HepG2 (cell line): ENCODE data around the gene FOXA1. TPM values are rescaled to one million over a fixed set of nuclear protein-coding genes. Genes with fewer than 3 reads are reported as not detected.

Experiments
- DNMT3B ChIP-seq: conservative IDR thresholded peaks from 2 replicates; pipeline ENCODE4 v1.6.1; 2016; ENCODE audit warnings: missing biosample characterization, control low read depth
- KDM5A ChIP-seq: fragments of 200-600 bp; sonication (generic); IDR thresholded peaks from 2 replicates; pipeline ENCODE4 v1.7.0; 2018; ENCODE audit warnings: antibody characterized with exemption, mild to moderate bottlenecking, low read length, borderline replicate concordance
- MTF2 ChIP-seq: sonication (generic); formaldehyde crosslinking; IDR thresholded peaks from 2 replicates; pipeline ENCODE4 v1.5.0; 2020; ENCODE audit warnings: missing genetic modification reagents, borderline replicate concordance
- NFE2L2 ChIP-seq: fragments of 150-350 bp; IDR thresholded peaks from 2 replicates; pipeline ENCODE4 v1.6.1; 2014; ENCODE audit warnings: low read length
- RFX5 ChIP-seq: IDR thresholded peaks from 2 replicates; pipeline ENCODE4 v1.6.1; 2011; ENCODE audit warnings: low read depth, low read length, improper control_type of control experiment
- ZKSCAN8 ChIP-seq: IDR thresholded peaks from 2 replicates; pipeline ENCODE4 v1.6.1; 2016; ENCODE audit warnings: borderline replicate concordance, missing genetic modification reagents, missing compliant biosample characterization
- ZNF367 ChIP-seq: sonication (generic); formaldehyde crosslinking; IDR thresholded peaks from 2 replicates; pipeline ENCODE4 v1.4.0; 2020; ENCODE audit warnings: missing genetic modification reagents, borderline replicate concordance
- ZNF747 ChIP-seq: sonication (generic); formaldehyde crosslinking; IDR thresholded peaks from 2 replicates; pipeline ENCODE4 v1.8.1; 2023; ENCODE audit warnings: missing genetic modification reagents, mild to moderate bottlenecking, borderline replicate concordance
- ZNF775 ChIP-seq: sonication (generic); formaldehyde crosslinking; IDR thresholded peaks from 2 replicates; pipeline ENCODE4 v1.4.0; 2020; ENCODE audit warnings: missing genetic modification reagents, mild to moderate bottlenecking, moderate library complexity, borderline replicate concordance
- ZNF878 ChIP-seq: sonication (generic); formaldehyde crosslinking; IDR thresholded peaks from 2 replicates; pipeline ENCODE4 v1.8.1; 2023; ENCODE audit warnings: mild to moderate bottlenecking, missing genetic modification reagents, moderate library complexity
- polyA plus RNA-seq, 8 experiments: library from polyadenylated mRNA; depleted of rRNA in 3 of 8; stranded (reverse) in 7 of 8; unstranded in 1 of 8; fragments of >200 nt; fragmentation: Illumina TruSeq in 4 of 8; extraction: Trizol in 4 of 8; gene quantifications; 2 replicates each; pipeline versions ENCODE4 v1.2.1 to v1.2.3, GENCODE V29; 2011 to 2016; ENCODE audit warnings: low read depth in 4 of 8, missing spikeins in 1 of 8, mixed read lengths in 1 of 8; ENCODE audit not compliant: insufficient read depth in 1 of 8
- total RNA-seq, 5 experiments: library from RNA; depleted of rRNA; stranded (reverse); fragments of >200 nt; fragmentation: Illumina TruSeq; extraction: Trizol; gene quantifications; 2 replicates each; pipeline ENCODE4 v1.2.3, GENCODE V29; 2016; ENCODE audit warnings: low read depth in 1 of 5
- TF ChIP-seq, protein P1 (sequence below): sonication (generic); formaldehyde crosslinking; IDR thresholded peaks from one replicate; pipeline ENCODE4 v1.5.1; 2020; ENCODE audit warnings: mild to moderate bottlenecking, missing genetic modification reagents; ENCODE audit errors: not compliant biosample characterization
- TF ChIP-seq, protein P2 (sequence below): IDR thresholded peaks from 2 replicates; pipeline ENCODE4 v1.6.1; 2016; ENCODE audit warnings: low read depth, control low read depth
- TF ChIP-seq, protein P3 (sequence below): sonication (generic); formaldehyde crosslinking; IDR thresholded peaks from 2 replicates; pipeline ENCODE4 v1.5.0; 2020; ENCODE audit warnings: mild to moderate bottlenecking, missing genetic modification reagents

Gene FOXA1
- total and polyA plus RNA-seq, 2 of the 13 experiments (the other 11 are each of a cell fraction or from before 2014, with no cell fraction given), result 43.4 to 58.6 TPM

DNA sequence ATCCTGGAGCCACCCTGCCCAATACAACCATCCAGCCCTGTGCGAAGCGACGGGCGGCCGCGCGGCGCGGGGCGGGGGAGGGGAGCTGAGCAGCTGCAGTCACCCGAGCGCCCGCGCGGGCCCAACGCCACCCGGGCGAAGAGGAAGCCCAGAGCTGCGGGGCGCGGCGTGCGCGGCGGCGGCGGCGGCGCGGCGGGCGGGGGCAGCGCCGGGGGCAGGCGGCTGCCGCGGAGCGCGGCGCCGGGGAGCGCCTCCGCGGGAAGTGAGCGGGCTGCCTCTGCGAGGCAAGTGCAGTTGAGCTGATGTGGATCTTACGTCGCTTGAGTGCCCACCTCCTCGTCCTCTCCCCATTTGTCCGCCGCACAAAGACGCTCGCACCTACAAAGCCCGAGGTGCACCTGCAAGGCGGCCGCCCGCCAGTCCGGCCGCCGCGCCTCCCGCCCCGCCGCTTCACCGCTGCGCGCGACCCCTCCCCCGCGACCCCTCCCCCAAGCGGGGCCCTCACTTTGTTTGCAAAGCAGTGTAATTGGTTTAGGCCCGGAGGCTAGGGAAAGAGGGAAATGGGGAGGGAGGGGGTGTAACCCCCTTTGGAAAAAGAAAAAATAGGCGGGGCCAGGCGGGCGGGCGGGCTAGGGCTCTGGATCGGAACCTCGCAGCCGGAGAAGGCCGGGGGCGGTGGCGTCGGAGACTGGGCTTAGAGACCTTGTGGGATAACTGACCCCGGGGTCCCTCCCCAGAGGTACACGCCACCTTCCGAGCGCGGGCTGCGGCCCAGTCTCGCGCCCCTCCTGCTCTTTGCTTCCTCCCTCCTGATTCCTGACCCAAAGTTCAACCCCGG is at the start of gene FOXA1, which contains the start of gene TTC6 (continued):
- TF ChIP-seq, protein P1, sequence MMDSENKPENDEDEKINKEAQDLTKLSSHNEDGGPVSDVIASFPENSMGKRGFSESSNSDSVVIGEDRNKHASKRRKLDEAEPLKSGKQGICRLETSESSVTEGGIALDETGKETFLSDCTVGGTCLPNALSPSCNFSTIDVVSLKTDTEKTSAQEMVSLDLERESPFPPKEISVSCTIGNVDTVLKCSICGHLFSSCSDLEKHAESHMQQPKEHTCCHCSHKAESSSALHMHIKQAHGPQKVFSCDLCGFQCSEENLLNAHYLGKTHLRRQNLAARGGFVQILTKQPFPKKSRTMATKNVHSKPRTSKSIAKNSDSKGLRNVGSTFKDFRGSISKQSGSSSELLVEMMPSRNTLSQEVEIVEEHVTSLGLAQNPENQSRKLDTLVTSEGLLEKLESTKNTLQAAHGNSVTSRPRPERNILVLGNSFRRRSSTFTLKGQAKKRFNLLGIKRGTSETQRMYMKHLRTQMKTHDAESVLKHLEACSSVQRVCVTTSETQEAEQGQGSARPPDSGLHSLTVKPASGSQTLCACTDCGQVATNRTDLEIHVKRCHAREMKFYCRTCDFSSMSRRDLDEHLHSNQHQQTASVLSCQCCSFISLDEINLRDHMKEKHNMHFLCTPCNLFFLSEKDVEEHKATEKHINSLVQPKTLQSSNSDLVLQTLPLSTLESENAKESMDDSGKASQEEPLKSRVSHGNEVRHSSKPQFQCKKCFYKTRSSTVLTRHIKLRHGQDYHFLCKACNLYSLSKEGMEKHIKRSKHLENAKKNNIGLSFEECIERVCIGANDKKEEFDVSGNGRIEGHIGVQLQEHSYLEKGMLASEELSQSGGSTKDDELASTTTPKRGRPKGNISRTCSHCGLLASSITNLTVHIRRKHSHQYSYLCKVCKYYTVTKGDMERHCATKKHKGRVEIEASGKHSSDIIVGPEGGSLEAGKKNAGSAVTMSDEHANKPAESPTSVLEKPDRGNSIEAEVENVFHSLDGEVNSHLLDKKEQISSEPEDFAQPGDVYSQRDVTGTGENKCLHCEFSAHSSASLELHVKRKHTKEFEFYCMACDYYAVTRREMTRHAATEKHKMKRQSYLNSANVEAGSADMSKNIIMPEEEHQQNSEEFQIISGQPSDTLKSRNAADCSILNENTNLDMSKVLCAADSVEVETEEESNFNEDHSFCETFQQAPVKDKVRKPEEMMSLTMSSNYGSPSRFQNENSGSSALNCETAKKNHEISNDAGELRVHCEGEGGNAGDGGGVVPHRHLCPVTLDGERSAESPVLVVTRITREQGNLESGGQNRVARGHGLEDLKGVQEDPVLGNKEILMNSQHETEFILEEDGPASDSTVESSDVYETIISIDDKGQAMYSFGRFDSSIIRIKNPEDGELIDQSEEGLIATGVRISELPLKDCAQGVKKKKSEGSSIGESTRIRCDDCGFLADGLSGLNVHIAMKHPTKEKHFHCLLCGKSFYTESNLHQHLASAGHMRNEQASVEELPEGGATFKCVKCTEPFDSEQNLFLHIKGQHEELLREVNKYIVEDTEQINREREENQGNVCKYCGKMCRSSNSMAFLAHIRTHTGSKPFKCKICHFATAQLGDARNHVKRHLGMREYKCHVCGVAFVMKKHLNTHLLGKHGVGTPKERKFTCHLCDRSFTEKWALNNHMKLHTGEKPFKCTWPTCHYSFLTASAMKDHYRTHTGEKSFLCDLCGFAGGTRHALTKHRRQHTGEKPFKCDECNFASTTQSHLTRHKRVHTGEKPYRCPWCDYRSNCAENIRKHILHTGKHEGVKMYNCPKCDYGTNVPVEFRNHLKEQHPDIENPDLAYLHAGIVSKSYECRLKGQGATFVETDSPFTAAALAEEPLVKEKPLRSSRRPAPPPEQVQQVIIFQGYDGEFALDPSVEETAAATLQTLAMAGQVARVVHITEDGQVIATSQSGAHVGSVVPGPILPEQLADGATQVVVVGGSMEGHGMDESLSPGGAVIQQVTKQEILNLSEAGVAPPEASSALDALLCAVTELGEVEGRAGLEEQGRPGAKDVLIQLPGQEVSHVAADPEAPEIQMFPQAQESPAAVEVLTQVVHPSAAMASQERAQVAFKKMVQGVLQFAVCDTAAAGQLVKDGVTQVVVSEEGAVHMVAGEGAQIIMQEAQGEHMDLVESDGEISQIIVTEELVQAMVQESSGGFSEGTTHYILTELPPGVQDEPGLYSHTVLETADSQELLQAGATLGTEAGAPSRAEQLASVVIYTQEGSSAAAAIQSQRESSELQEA (CRISPR knock-in tag), result no peak
- TF ChIP-seq NFE2L2, result no peak
- no peak for TF ChIP-seq ZNF367
- TF ChIP-seq ZNF775, result no peak
- no peak for TF ChIP-seq RFX5
- TF ChIP-seq ZKSCAN8 (CRISPR knock-in tag), result no peak
- no peak for TF ChIP-seq KDM5A
- TF ChIP-seq, protein P2, sequence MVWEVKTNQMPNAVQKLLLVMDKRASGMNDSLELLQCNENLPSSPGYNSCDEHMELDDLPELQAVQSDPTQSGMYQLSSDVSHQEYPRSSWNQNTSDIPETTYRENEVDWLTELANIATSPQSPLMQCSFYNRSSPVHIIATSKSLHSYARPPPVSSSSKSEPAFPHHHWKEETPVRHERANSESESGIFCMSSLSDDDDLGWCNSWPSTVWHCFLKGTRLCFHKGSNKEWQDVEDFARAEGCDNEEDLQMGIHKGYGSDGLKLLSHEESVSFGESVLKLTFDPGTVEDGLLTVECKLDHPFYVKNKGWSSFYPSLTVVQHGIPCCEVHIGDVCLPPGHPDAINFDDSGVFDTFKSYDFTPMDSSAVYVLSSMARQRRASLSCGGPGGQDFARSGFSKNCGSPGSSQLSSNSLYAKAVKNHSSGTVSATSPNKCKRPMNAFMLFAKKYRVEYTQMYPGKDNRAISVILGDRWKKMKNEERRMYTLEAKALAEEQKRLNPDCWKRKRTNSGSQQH (CRISPR knock-in tag), result 0 out of 2 replicates have a peak, but pooled peaks have one; percentile 71
- TF ChIP-seq, protein P3, sequence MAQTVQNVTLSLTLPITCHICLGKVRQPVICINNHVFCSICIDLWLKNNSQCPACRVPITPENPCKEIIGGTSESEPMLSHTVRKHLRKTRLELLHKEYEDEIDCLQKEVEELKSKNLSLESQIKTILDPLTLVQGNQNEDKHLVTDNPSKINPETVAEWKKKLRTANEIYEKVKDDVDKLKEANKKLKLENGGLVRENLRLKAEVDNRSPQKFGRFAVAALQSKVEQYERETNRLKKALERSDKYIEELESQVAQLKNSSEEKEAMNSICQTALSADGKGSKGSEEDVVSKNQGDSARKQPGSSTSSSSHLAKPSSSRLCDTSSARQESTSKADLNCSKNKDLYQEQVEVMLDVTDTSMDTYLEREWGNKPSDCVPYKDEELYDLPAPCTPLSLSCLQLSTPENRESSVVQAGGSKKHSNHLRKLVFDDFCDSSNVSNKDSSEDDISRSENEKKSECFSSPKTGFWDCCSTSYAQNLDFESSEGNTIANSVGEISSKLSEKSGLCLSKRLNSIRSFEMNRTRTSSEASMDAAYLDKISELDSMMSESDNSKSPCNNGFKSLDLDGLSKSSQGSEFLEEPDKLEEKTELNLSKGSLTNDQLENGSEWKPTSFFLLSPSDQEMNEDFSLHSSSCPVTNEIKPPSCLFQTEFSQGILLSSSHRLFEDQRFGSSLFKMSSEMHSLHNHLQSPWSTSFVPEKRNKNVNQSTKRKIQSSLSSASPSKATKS (CRISPR knock-in tag), result no peak
- 0 out of 2 replicates have a peak, but pooled peaks have one; percentile 79 for TF ChIP-seq MTF2 (CRISPR knock-in tag)
- peak; percentile 44; the same call in 1 of the 2 replicates for TF ChIP-seq DNMT3B
- TF ChIP-seq ZNF747 (CRISPR knock-in tag), result peak; percentile 66; the same call in 1 of the 2 replicates
- no peak for TF ChIP-seq ZNF878 (CRISPR knock-in tag)
